ENCODE measurements around the gene DHRS7B. TPM values are rescaled to one million over a fixed set of nuclear protein-coding genes. Genes with fewer than 3 reads are reported as not detected.
"Not testable (repeated sequence)": the region's sequence is repeated elsewhere in the genome, so short reads cannot be mapped to it uniquely, and the experiment has no call there.

Gene DHRS7B
- total RNA-seq, 1 donor from 2014 or later: 11.8 TPM

DNA sequence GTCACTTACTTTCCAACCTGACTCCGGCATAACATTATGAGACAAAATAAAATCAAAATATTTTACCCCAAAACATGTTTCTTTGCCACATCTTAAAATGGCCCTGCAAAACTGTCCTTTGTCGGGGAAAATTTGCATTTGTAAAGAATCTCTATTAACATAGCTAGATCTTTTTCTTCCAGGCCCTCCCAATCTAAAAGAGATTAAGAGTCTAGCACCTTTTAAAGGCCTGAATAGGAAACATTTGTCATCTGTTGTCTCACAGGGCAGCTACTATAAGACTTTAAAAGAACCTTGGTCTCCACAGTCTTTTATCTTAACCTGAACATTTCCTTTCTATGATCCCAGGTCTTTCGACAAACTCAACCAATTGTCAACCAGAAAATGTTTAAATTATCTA lies 18.1 kb upstream of the DHRS7B start:
- ATAC-seq (ENCODE audit: low read depth) (no peak), DNase-seq (no peak)
- ChIA-PET POLR2A (no interaction called here), CTCF (interaction anchor here (1.2 kb wide), 1 partner anchor 11 kb away, joined by 3 read pairs; no protein-coding TSS in a partner anchor)
- Mint-ChIP-seq H3K36me3 (ENCODE audit: low read depth) (no peaks in the 10 kb centered on the region), H3K27ac (no peak overlapping the region), H3K9me3 (no peaks in the 10 kb centered on the region), H3K4me1 (no peaks in the 10 kb centered on the region), H3K27me3 (no peaks in the 10 kb centered on the region), H3K4me3 (no peak overlapping the region)
- intact Hi-C loops (cut with micrococcal nuclease): no loop called here
- TF ChIP-seq CTCF (IDR thresholded peaks at IDR 0.05): no peak

- no peak for TF ChIP-seq CTCF (IDR thresholded peaks at IDR 0.05)
- no peaks in the 10 kb centered on the region for H3K4me1 Mint-ChIP-seq
- no peak for DNase-seq
- H3K36me3 Mint-ChIP-seq (ENCODE audit: low read depth): no peaks in the 10 kb centered on the region
- CTCF ChIA-PET: no interaction called here
- no peaks in the 10 kb centered on the region for H3K9me3 Mint-ChIP-seq
- ATAC-seq (ENCODE audit: low read depth): no peak
- no peak overlapping the region for H3K27ac Mint-ChIP-seq
- POLR2A ChIA-PET: interaction anchor here (0.7 kb wide), 1 partner anchor 118 kb away, joined by 6 read pairs; no protein-coding TSS in a partner anchor
- peaks cover 3% of the 10 kb centered on the region for H3K27me3 Mint-ChIP-seq
- intact Hi-C loops (cut with micrococcal nuclease): no loop called here
- no peak overlapping the region for H3K4me3 Mint-ChIP-seq
Observed at GRCh38 chr17:21113049-21113690, 13.6 kb upstream of the DHRS7B start.

- no peaks in the 10 kb centered on the region for H3K4me1 Mint-ChIP-seq
Observed at GRCh38 chr17:21113716-21114115, 13.0 kb upstream of the DHRS7B start.

GRCh38 chr17:21114791-21115190 lies 12.0 kb upstream of the DHRS7B start:
- CTCF ChIA-PET; H3K9me3 Mint-ChIP-seq; DNase-seq; H3K4me3 Mint-ChIP-seq; POLR2A ChIA-PET; H3K4me1 Mint-ChIP-seq; H3K27me3 Mint-ChIP-seq; intact Hi-C loops (cut with micrococcal nuclease); ATAC-seq (ENCODE audit: low read depth); H3K36me3 Mint-ChIP-seq (ENCODE audit: low read depth); H3K27ac Mint-ChIP-seq: not testable (repeated sequence)

More at GRCh38 chr17:21113716-21114115, 13.0 kb upstream of the DHRS7B start:
- DNase-seq (no peak), ATAC-seq (ENCODE audit: low read depth) (no peak)
- POLR2A ChIA-PET: no interaction called here
- Mint-ChIP-seq H3K4me3 (no peak overlapping the region), H3K36me3 (ENCODE audit: low read depth) (no peaks in the 10 kb centered on the region), H3K27me3 (peaks cover 3% of the 10 kb centered on the region), H3K9me3 (no peaks in the 10 kb centered on the region), H3K27ac (no peak overlapping the region)
- CTCF ChIA-PET: no interaction called here
- intact Hi-C loops (cut with micrococcal nuclease): no loop called here
- no peak for TF ChIP-seq CTCF (IDR thresholded peaks at IDR 0.05)

- ChIA-PET CTCF (interaction anchor here (0.8 to 9.0 kb wide), 17 partner anchors 9 to 400 kb away, joined by 3 to 84 read pairs (median 5); partner anchors contain the start of genes TMEM11 and USP22), POLR2A (interaction anchor here (0.6 to 1.2 kb wide), 5 partner anchors 8 to 1546 kb away, joined by 4 to 8 read pairs (median 6); partner anchors contain the start of gene USP22)
- TF ChIP-seq CTCF (IDR thresholded peaks at IDR 0.05): no peak
Observed at GRCh38 chr17:21119247-21119918, 7.4 kb upstream of the DHRS7B start.

More at GRCh38 chr17:21119247-21119918, 7.4 kb upstream of the DHRS7B start:
- Mint-ChIP-seq H3K27me3 (peaks cover 9% of the 10 kb centered on the region), H3K9me3 (no peaks in the 10 kb centered on the region), H3K4me1 (peaks cover 6% of the 10 kb centered on the region), H3K27ac (no peak overlapping the region), H3K36me3 (ENCODE audit: low read depth) (no peaks in the 10 kb centered on the region), H3K4me3 (no peak overlapping the region)
- peak; percentile 93 for ATAC-seq (ENCODE audit: low read depth)
- peak; percentile 41 for DNase-seq
- intact Hi-C loops (cut with micrococcal nuclease): loop anchor here (1.0 to 2.0 kb wide), 5 partner anchors 76 to 392 kb away; partner anchors contain the start of gene USP22
